ENCODE measurements around the gene NINJ2.
"Not testable (repeated sequence)": the region's sequence is repeated elsewhere in the genome, so short reads cannot be mapped to it uniquely, and the experiment has no call there.

The NINJ2 gene

GRCh38 chr12:663293-663871 is at the start of gene NINJ2:
TSS of gene NINJ2 (minus strand) at chr12:663445. CDS start at chr12:663360, 85 bp downstream.
- no peak for DNase-seq

GRCh38 chr12:712172-712863 is 49.1 kb upstream of the NINJ2 start:
- DNase-seq, result no peak

GRCh38 chr12:709455-710020 is 46.3 kb upstream of the NINJ2 start:
- no peak for DNase-seq

GRCh38 chr12:708084-708483 is 44.8 kb upstream of the NINJ2 start:
- DNase-seq, result not testable (repeated sequence)

- DNase-seq, result no peak
Observed at GRCh38 chr12:704516-705242, 41.4 kb upstream of the NINJ2 start.

- no peak for DNase-seq
Observed at GRCh38 chr12:701896-702539, 38.8 kb upstream of the NINJ2 start.

GRCh38 chr12:700016-700415 is 36.8 kb upstream of the NINJ2 start:
- no peak for DNase-seq

- DNase-seq, result not testable (repeated sequence)
Observed at GRCh38 chr12:698222-698621, 35.0 kb upstream of the NINJ2 start.

GRCh38 chr12:697481-697880 is 34.2 kb upstream of the NINJ2 start:
- no peak for DNase-seq

- DNase-seq, result no peak
Observed at GRCh38 chr12:694734-695503, 31.7 kb upstream of the NINJ2 start.

GRCh38 chr12:693934-694533 is 30.8 kb upstream of the NINJ2 start:
- DNase-seq, result no peak

GRCh38 chr12:692274-692673 is 29.0 kb upstream of the NINJ2 start:
- no peak for DNase-seq

- DNase-seq, result no peak
Observed at GRCh38 chr12:690466-690865, 27.2 kb upstream of the NINJ2 start.

- DNase-seq, result no peak
Observed at GRCh38 chr12:685388-685787, 22.1 kb upstream of the NINJ2 start.

GRCh38 chr12:684416-684815 is 21.2 kb upstream of the NINJ2 start:
- no peak for DNase-seq

- DNase-seq, result no peak
Observed at GRCh38 chr12:681568-682256, 18.5 kb upstream of the NINJ2 start.

GRCh38 chr12:678747-679712 is 15.8 kb upstream of the NINJ2 start:
- no peak for DNase-seq

GRCh38 chr12:675562-675961 is 12.3 kb upstream of the NINJ2 start:
- DNase-seq, result no peak

GRCh38 chr12:674272-674781 is 11.1 kb upstream of the NINJ2 start:
- no peak for DNase-seq

GRCh38 chr12:673849-674248 is 10.6 kb upstream of the NINJ2 start:
- DNase-seq, result no peak
